HG03280 (cell line): ENCODE measurements around the gene TTC7B.

Source experiments
- ATAC-seq: cut with Tn5 transposase; IDR thresholded peaks from one replicate; pipeline ENCODE4 v1.9.1; 2021; ENCODE audit warnings: mild to moderate bottlenecking, moderate library complexity; ENCODE audit not compliant: unreplicated experiment

TTC7B gene

DNA sequence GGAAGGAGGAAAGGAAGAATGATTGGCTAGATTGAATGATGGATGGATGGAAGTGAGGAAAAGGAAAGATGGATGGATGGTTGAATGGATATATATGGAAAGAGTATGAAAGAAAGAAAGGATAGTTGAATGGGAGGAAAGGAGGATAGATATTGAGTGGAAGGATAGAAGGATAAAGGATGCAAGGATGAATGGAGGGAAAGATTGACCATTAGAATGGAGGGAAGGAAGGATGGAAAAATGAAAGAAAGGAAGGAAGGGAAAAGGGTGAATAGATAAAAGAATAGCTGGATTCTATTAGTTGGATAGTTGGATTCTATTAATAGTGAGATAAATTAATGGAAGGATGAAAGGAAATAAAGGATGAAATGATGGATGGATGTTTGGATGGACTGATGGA, 313.5 kb downstream of the TTC7B start:
- ATAC-seq, result no peak

- ATAC-seq, result no peak
Measured at GRCh38 chr14:90500665-90501370, 315.4 kb downstream of the TTC7B start.

- no peak for ATAC-seq
Measured at GRCh38 chr14:90499908-90500664, 316.1 kb downstream of the TTC7B start.

DNA sequence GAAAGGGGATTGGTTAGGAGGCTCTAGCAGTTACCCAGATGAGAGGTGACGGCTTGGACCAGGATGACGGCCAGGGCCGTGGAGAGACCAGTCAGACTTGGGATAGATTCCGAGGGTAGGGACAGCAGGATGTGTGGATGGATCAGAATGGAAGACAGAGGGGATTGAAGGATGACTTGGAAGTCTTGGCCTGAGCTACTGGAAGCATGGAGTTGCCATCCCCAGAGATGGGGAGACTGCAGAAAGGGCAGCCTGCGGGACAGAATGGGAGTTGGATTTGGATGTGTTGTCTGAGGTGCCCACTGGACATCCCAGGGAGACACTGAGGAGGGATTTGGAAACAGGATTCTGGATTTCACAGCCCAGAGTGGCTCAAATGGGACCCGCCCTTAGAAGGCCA, 317.1 kb downstream of the TTC7B start:
- no peak for ATAC-seq

DNA sequence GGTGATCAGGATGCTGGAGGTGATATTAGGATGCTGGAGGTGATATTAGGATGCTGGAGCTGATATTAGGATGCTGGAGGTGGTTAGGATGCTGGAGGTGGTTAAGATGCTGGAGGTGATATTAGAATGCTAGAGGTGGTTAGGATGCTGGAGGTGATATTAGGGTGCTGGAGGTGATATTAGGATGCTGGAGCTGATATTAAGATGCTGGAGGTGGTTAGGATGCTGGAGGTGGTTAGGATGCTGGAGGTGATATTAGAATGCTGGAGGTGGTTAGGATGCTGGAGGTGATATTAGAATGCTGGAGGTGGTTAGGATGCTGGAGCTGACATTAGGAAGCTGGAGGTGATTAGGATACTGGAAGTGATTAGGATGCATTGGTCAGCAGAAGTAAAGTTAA, 318.0 kb downstream of the TTC7B start:
- ATAC-seq, result no peak

DNA sequence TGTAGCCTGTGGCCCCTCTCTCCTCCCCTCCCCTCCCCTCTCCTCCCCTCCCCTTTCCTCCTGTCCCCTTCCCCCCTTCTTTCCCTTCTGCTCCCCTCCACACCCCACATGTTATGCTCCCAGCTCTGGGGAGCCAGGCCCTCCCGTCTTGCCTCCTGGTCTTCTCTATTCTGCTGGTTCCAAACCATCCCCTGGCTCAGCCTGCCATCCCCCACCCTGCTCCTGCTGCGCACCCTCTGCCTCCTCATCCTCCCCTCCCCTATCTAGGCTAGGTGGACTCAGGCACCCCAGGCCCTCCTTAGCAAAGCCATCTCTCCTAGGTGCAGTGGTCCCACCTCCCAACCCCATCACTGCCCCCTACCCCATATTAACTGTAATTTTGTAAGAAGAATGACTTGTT, 319.9 kb downstream of the TTC7B start:
- no peak for ATAC-seq

DNA sequence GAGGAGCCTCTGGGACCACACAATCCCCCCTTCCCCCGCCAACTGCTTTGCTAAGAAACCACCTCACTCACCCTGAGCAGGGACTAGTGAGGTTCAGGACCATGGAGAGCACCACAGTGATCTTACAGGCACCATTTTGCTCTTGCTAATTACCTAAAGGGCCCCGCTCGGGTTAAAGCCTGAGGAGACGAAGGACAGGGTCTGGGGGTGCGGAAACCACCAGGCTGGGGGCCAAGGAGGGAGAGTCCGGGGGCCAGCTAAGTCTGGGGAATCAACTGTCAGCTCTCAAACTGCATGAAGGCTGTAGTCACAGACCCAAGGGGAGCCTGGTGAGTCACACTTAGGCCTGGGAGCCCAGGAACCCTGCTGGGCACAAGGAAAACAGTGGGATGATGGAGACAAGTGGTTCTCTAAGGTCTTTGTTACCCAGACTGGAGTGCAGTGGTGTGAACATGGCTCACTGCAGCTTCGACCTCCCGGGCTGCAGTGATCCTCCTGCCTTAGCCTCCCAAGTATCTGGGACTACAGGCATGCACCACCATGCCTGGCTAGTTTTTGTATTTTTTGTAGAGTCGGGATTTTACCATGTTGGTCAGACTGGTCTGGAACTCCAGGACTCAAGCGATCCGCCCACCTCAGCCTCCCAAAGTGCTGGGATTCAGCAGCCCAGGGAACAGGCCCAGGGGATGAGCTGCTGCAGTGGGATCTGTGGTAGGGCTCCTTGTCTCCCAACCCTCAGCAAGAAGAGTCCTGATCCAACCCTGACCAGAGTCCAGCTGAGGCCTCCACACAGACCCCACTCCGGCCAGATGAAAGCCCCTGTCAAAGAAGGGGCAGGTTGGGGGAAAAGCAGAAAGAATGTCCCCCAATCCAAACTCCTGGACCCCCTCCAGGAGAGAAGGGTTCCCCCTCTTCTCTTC, 320.6 kb downstream of the TTC7B start:
- no peak for ATAC-seq

DNA sequence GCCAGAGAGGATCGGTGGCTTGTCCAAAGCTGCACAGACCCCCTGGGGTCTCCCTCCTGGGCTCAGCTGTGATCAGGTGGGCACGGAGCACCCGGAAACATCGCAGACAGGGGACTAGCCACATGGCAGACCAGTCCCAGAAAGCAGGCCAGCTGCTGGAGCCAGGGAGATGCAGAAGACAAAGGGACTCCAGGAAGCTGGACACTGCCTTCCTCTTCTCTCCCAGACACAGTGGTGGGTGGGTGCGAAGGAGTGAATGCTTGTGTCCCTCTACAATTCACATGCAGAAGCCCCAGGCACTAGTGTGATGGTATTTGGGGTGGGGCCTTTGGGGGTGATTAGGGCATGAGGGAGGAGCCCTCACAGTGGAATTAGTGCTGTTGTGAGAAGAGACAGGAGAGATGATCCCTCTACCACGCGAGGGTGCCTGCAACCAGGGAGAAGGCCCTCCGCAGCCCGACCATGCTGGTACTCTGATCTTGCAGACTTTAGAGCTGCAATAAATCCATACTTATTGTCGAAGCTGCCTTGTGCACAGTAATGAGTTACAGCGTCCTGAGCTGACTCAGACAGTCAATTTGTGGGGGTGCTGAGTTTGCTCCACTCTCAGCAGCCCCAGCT, 324.2 kb downstream of the TTC7B start:
- no peak for ATAC-seq

- ATAC-seq, result no peak
Measured at GRCh38 chr14:90491221-90491885, 324.9 kb downstream of the TTC7B start.

GRCh38 chr14:90490720-90491050, 325.5 kb downstream of the TTC7B start:
- no peak for ATAC-seq

- no peak for ATAC-seq
Measured at GRCh38 chr14:90489916-90490719, 326.1 kb downstream of the TTC7B start.

DNA sequence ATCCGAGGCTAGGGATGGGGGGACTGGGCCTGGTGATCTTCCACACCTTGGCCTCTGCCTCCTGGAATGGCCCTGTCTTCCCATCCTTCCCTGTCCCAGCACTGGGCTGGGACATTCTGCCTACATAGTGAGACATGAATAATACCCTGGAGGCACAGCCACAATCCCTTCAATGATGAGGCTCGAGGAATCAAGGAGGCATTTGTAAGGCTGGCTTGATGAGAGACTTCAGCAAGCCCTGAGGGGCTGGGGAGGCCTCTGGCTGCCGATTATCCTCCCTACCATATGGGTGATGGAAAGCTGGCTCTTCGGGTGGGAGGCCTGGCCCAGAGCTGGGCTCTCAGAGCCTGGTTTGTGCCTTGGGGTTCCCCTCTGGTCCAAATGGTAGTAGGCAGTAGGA, 326.9 kb downstream of the TTC7B start:
- ATAC-seq, result no peak

- ATAC-seq, result no peak
Measured at GRCh38 chr14:90488256-90488655, 328.0 kb downstream of the TTC7B start.

GRCh38 chr14:90487462-90487861, 328.8 kb downstream of the TTC7B start:
- ATAC-seq, result no peak

DNA sequence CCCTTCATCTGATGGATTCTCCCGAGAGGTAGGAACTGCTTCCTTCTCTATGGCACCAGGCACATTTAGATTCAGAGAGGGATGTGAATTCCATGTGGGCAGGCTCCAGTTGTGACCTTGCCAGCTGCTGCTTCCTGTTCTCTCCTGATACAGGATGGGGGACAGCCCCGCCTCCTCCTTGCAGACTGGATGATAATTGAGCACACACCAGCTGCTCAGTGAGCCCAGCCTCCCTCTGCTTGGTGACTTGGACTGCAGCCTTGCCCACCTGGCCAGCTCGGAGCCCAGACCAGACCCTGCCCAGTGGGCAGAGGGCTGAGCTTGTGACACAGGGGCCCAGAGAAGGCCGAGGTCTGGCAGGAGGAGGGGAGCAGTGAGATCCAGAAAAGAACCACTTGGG, 329.2 kb downstream of the TTC7B start:
- no peak for ATAC-seq

DNA sequence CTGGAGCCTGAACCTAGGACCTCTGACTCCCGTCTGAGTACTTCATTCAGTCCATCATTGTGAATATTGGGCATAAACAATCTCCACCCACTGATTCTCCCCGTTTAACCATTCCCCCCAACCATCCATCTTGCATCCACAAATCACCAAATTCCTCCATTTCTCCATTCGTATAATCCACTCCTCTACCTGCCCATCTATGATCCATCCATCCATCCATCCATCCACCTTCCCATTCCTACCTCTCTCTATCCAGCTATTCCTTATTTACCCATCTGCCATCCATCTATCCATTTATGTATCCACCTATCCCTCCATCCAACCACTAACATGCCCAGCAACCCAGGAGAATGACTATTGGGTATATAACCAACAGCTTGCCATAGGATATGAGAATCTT, 331.9 kb downstream of the TTC7B start:
- ATAC-seq, result no peak

DNA sequence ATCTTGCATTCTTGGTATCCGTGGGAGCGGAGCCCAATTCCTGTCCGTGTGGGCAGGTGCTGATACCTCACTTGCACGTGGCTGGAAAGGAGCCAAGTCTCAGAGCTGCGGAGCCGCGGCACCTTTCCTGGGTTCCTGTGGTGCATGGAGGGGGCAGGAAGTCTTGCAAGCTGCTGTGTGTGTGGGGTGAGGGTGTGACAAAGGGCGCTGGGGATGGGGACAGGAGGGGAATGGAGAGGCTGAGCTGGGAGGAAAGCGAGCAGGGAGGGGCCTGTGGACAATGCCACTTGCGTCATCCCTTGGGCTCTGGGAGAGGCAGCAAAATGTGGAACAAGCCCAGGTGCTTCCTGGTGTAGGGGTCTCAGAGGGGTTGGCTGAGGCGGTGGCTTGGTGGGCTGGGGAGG, 332.7 kb downstream of the TTC7B start:
- no peak for ATAC-seq

GRCh38 chr14:90483117-90483516, 333.1 kb downstream of the TTC7B start:
- ATAC-seq, result no peak

DNA sequence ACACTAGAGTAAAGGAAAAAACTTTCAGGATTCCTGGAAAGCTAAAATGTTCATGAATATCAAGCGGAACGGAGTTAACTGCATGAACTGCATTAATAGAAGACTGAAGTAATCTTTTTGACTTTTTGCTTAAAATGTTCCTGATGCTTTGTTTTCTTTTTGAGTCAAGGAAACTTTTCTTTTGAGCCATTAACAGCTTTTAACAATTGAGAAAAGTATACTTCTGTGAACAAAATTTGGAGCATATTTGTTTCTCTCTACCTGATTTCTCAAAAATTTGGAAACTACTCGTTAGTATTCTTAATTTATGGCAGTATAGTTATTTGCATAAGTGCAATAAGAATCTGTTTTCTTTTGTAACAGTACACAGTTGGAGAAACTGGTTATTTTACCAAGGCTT, 340.9 kb downstream of the TTC7B start:
- ATAC-seq, result no peak
